ENCODE measurements around the gene PAX7.

Gene PAX7

GRCh38 chr1:18619467-18619835 is 11.2 kb upstream of the PAX7 start:
- DNase-seq, result no peak

GRCh38 chr1:18628511-18628910 is 2.1 kb upstream of the PAX7 start:
- DNase-seq, result no peak

- no peak for DNase-seq
Measured at GRCh38 chr1:18629659-18630510, 761 bp upstream of the PAX7 start.

GRCh38 chr1:18631496-18632217 is 1.0 kb downstream of the PAX7 start:
- DNase-seq, result no peak

GRCh38 chr1:18632218-18632588 is 1.6 kb downstream of the PAX7 start:
- DNase-seq, result no peak

- no peak for DNase-seq
Measured at GRCh38 chr1:18632783-18633421, 2.3 kb downstream of the PAX7 start.

- no peak for DNase-seq
Measured at GRCh38 chr1:18633422-18634155, 2.9 kb downstream of the PAX7 start.

- DNase-seq, result no peak
Measured at GRCh38 chr1:18634276-18634675, 3.6 kb downstream of the PAX7 start.

- no peak for DNase-seq
Measured at GRCh38 chr1:18635070-18635577, 4.5 kb downstream of the PAX7 start.

- no peak for DNase-seq
Measured at GRCh38 chr1:18635891-18636595, 5.4 kb downstream of the PAX7 start.

- no peak for DNase-seq
Measured at GRCh38 chr1:18636596-18637508, 6.2 kb downstream of the PAX7 start.

- DNase-seq, result no peak
Measured at GRCh38 chr1:18637511-18637960, 6.9 kb downstream of the PAX7 start.

- DNase-seq, result no peak
Measured at GRCh38 chr1:18637962-18638834, 7.6 kb downstream of the PAX7 start.

- no peak for DNase-seq
Measured at GRCh38 chr1:18638835-18639364, 8.3 kb downstream of the PAX7 start.

- no peak for DNase-seq
Measured at GRCh38 chr1:18639368-18640055, 8.9 kb downstream of the PAX7 start.

GRCh38 chr1:18640228-18641004 is 9.8 kb downstream of the PAX7 start:
- DNase-seq, result peak; percentile 23

GRCh38 chr1:18641005-18641941 is 10.6 kb downstream of the PAX7 start:
- peak; percentile 23 for DNase-seq
